HG03139 (cell line): ENCODE data around the gene KIAA1958.
"Not testable (repeated sequence)": the region's sequence is repeated elsewhere in the genome, so short reads cannot be mapped to it uniquely, and the experiment has no call there.

Source experiments
- ATAC-seq: cut with Tn5 transposase; IDR thresholded peaks from one replicate; pipeline ENCODE4 v1.9.1; 2021; ENCODE audit not compliant: unreplicated experiment

The KIAA1958 gene

GRCh38 chr9:112586599-112587155 is 100.0 kb downstream of the KIAA1958 start:
- ATAC-seq: no peak

- ATAC-seq: not testable (repeated sequence)
Observed at GRCh38 chr9:112591875-112592274, 105.2 kb downstream of the KIAA1958 start.

- no peak for ATAC-seq
Observed at GRCh38 chr9:112599732-112600131, 113.1 kb downstream of the KIAA1958 start.

GRCh38 chr9:112601636-112602035 is 115.0 kb downstream of the KIAA1958 start:
- ATAC-seq: no peak

- ATAC-seq: no peak
Observed at GRCh38 chr9:112604790-112605189, 118.2 kb downstream of the KIAA1958 start.

GRCh38 chr9:112605518-112605917 is 118.9 kb downstream of the KIAA1958 start:
- peak; percentile 80 for ATAC-seq

- ATAC-seq: no peak
Observed at GRCh38 chr9:112605963-112606699, 119.5 kb downstream of the KIAA1958 start.

- no peak for ATAC-seq
Observed at GRCh38 chr9:112608851-112609250, 122.2 kb downstream of the KIAA1958 start.

GRCh38 chr9:112615584-112616266 is 129.1 kb downstream of the KIAA1958 start:
- ATAC-seq: no peak

DNA sequence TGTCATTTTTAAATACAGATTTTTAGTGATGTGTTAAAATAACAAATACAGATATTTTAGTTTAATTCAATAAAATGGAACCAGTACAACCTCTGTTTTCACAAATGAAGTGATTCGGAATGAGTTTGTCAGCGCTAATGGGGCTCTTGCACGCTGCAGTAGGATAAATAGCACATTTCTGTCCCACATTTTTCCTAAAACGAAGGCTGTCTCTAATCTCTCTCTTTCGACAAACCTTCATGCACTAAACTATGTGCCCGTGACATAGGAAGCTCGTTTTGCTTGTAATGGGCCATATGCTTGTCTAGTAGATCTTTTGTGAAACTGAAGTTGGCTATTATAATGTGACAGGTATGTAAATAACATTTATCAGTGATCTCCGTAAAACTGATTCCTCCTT is 130.7 kb downstream of the KIAA1958 start:
- no peak for ATAC-seq

GRCh38 chr9:112618385-112619009 is 131.9 kb downstream of the KIAA1958 start:
- ATAC-seq: no peak

DNA sequence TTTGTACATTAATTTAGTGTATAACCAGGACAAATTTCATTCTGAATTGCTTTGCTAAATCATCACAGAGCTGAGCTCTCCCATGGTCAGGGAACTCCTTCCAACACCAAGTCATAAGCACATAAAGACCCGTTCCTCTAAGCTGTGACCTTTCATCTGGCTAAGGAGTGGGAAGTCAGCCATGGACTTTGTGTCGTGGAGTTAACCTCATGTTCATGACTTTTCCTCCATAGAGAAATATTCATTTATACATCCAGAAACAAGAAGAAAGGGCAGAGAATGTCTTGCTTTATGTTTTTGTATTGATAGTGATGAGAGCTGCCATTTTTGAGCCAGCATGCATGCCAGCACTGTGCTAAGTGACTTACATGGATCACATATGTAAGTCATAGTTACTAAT is 133.8 kb downstream of the KIAA1958 start:
- no peak for ATAC-seq

DNA sequence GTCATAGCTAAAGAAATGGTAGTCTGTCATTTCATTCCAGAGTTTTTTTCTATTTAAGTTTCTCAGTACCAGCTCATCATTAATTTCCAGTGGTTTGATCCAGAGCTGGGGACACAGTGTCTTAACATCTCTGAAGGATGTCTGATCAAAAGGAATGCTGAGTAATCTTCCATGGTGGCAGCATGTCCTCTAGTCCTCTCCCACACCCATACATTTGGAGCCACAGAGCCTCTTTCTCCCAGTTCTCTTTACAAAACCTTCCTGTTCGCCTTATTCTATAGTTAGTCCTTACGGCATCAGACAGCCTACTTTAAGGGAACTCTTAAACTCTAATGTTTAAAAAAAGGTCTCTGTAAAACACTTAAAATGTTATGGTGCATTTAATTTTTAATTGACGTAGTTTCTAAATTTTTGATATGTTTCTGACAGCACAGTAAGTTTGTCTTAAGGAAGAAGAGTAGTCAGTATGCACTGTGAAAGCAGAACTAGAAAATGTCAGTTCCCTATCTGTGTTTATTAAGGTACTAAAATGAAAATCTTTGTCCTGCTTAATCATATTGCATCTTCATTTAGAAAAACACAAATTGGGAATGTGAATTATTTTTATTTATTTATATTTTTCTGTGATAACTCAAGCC is 134.5 kb downstream of the KIAA1958 start:
- no peak for ATAC-seq

GRCh38 chr9:112623198-112623597 is 136.6 kb downstream of the KIAA1958 start:
- ATAC-seq: no peak

GRCh38 chr9:112624711-112625707 is 138.4 kb downstream of the KIAA1958 start:
- no peak for ATAC-seq

- no peak for ATAC-seq
Observed at GRCh38 chr9:112629671-112630485, 143.3 kb downstream of the KIAA1958 start.

GRCh38 chr9:112631313-112632070 is 144.9 kb downstream of the KIAA1958 start:
- ATAC-seq: no peak

DNA sequence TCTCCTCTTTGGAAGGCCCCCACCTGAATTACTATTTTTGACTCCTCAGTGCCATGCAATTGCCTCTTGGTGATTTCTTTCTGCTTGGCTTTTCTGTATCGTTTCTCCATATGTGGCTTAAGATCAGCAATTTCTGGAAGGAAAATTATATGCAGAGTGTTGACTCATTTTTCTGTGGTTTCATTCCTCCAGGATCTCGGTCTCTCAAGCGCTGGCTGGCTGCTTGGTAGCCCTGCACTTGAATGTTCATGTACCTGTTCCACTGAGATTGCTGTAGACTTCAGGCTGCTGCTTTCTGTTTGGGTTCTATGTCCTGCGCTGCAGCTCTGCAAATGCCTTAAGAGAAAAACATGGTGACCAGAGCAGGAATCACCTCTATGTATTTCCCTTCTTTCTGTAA is 153.7 kb downstream of the KIAA1958 start:
- ATAC-seq: no peak
